NCI-H2107 treated with DMSO at 0.1 percent for 48 hours (cell line): Measurements from ENCODE around the gene MEAK7.

Source experiments
- DNase-seq: peaks from one replicate; lab custom pipeline; 2025; ENCODE audit not compliant: unreplicated experiment; lab: John Stamatoyannopoulos, UW

MEAK7 gene

DNA sequence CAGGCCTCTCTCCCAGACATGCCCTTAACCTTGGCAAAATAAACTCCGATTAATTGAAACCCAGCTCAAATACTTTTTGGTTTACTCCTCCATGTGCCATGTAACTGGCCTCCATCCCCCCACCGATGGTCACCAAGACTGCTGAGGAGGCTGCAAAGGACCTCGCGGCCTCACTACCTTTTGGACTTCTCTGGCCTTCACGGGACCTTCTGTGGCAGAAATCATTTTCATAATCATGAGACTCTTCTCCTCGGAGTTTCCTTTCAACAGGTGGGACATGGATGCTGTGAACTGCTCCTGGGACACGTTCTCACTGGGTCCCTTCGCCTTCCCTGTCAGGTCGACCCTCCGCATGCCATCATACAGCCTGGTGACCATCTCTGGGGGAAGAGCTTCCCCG is 9.0 kb downstream of the MEAK7 start:
- no peak for DNase-seq

GRCh38 chr16:84489131-84489530 is 15.3 kb downstream of the MEAK7 start:
- no peak for DNase-seq

- DNase-seq = no peak
These were observed 17.1 kb downstream of the MEAK7 start for GRCh38 chr16:84487358-84487757.

DNA sequence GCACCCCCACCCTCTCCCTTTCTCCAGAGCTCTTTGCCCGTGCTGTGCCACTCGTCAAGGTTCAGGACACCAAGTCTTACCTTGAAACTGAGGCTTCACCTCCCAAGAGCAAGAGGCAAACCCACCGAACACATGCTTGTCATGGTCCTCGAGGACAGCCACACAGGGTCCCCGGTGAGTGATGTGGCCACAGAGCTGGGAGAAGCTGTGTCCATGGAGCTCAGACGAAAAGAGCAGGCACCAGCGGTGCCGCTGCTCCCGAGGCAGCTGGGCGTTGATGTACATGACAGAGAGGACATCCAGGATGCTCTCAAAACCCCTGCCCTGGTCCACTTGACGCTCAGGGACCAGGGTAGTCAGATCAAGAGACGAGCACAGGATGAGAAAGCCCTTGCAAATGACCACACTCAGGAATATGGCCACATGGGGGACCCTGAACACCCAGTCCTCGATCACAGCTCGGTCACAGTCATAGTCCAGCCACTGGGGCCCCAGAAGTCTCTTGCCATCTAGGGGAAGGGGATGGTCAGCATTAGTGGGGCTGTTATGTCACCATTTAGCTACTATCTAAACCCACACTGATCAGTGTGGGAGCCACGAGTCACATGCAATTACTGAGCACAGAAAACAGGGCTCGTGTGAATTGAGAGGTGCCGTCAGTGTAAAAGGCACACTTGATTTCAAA is 17.8 kb downstream of the MEAK7 start:
- no peak for DNase-seq

- no peak for DNase-seq
These were observed 18.3 kb downstream of the MEAK7 start for GRCh38 chr16:84486126-84486525.

DNA sequence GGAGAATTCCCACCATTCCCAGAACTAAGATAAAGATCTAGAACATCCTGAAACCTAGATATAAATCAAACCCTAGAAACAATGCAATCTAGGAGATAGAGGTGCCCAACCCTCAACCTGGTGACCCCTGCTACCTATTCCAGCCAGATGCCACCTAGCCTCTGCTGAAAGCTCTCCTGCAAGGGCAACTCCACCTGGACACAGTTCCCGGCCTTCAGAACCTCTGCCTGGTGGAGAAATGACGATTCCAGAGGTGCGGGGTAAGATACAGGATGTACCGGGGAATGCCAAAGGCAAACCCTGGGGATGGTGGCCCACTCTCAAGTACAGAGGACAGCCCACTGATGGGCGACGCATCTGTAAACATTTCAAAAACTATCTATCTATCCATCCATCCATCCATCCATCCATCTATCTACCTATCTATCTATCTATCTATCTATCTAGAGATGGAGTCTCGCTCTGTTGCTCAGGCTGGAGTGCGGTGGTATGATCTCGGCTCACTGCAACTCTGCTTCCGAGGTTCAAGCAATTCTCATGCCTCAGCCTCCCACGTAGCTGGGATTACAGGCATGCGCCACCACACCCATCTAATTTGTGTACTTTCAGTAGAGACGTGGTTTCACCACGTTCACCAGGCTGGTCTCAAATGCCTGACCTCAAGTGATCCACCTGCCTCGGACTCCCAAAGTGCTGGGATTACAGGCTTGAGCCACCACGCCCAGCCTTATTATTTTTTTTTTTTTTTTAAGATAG is 19.0 kb downstream of the MEAK7 start:
- DNase-seq = no peak

DNA sequence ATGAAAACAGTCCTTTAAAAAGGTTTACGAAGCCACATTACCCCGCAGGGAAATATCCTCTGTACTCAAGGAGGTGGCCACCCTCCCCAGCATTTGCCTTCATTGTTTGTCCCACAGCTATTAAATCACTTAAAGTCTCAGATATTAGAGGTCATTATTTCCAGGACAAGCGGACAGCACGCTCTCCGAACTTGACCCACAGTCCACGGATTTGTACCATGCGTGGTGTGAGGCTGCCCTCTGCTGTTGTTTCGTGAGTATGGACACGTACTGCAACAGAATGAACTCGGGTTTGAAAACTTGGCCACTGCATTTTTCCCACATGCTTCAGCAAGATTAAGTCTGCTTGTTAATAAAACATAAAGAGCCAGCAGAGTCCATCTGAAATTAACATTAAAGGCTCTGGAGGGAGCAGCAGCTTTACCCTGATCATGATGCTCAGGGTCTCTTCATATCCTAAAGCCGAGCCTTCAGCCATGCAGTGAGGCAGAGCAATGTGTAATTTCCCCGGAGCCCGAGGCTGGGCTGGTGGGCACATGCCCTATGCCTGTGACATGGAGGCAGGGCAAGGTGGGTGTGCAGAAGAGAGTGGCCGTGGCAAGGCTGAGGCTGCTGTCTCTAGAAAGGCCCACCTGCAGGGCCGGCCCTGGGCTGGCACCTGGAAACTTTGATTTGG is 19.7 kb downstream of the MEAK7 start:
- no peak for DNase-seq

DNA sequence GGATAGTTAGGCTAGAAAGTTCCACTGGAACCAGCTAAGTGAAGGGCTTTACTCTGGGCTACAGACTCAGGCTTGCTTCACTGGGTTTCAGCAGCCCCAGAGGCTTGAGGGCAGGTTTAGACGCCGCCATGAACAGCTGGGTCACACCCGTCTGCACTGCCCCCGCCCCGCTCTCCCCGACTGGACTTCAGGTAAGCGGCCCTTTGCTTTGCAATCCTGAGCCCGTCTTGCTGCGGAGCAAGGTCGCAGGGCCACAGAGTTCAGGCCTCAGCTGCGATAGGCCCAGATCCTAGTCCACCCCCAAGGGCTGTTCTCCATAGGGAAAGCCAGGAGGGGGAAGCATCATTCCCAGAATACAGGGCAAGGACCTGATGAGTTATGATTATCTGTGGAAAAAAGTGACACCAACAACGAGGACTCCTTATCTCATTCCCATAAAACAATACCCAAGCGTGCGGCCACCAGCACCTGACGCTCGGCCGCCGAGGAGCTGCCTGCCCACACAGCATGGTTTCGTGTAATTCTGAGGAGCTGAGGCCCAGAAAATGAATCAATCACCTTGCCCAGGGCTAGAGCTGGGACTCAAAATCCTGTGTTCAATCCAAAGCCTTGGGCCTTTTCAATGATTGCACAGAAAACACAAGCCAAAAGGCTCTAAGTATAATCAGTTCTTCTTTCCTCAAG is 20.4 kb downstream of the MEAK7 start:
- no peak for DNase-seq

DNA sequence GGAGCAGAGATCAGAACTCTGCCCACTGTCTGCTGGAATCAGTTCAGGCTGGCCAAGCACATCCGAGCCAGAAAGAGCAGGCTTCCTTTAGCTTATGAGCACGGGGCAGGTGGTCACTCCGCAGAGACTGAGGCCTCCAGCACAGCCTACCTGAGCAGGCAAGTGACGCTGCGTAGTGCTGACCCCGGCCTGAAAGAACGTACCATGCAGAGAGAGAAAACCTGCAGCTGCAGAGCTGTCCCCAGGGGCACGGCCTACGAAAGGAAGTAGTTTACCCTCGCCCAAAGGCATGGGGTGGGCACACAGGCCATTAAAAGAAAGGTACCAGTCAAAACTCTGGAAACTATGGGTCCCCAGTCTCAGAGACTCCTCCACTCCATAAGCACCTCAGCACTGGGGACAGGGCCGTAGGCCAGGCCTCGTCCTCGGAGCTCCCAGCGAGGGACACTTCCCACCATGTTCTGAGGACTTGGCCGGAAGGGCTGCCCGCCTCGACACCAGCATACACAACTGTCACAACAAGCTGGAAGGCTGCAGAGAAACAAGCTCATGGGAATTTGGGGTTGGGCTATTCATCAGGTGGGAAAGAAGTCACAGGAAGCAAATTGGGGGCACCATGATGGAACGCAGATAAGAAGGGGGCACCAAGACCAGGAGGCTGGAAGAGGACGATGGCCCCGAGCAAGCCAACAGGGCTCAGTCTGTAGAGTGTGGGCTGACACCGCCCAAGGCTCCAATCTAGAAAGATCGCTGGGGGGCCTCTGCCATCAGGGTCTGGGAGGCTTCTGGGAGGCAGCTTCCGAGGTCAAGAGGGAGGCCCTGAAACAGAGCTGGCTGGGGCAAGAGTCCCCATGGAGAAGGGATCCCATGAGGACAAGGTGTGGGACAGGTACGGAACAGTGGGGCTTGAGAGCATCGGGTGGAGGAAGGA is 21.2 kb downstream of the MEAK7 start:
- DNase-seq = no peak

DNA sequence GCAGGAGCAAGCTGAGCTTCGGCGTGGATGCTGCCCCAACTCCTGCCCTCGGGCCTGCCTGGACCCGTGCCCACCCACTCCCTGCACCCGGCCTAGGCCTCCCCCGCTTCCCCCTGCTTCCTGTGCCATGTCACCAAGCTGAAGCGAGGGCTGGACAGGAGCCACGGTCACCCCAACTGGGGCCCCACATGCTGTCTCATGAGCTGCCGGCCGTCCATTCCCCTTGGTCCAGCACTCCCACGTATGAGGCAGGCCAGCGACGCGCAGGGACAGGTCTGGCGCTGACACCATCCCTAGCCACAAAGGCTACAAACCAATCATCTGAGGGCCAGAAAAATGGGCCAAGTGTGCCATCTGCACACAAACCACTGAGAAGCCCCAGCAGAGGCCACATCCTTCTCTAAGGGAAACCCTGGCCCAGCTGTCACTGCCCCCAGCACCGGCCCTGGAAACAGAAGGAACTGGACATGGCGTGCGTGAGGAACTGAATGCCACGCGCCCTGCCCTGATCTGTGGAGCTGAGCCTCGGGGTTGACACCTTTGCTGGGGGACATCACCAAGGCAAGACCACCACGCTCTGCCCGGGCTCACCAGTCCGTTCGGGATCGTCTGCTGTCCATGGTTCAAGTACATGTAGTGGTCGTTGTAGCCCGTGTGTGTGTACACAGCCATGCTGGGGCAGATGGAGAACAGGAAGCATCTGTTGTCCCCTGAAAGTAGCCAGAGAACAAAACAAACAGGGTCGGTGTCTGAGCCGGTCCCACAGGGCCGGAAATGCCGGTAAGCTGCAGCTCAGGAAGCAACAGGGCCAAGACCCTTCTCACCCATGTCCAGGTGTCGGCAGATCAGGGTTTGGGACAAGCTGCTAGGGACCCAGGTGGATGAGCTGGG is 22.2 kb downstream of the MEAK7 start:
- DNase-seq = no peak

GRCh38 chr16:84481051-84481735 is 23.3 kb downstream of the MEAK7 start:
- no peak for DNase-seq

- no peak for DNase-seq
These were observed 24.6 kb downstream of the MEAK7 start for GRCh38 chr16:84479716-84480450.

GRCh38 chr16:84478172-84478947 is 26.1 kb downstream of the MEAK7 start:
- no peak for DNase-seq

GRCh38 chr16:84477661-84478060 is 26.8 kb downstream of the MEAK7 start:
- no peak for DNase-seq

- DNase-seq = no peak
These were observed 28.1 kb downstream of the MEAK7 start for GRCh38 chr16:84476401-84476800.

DNA sequence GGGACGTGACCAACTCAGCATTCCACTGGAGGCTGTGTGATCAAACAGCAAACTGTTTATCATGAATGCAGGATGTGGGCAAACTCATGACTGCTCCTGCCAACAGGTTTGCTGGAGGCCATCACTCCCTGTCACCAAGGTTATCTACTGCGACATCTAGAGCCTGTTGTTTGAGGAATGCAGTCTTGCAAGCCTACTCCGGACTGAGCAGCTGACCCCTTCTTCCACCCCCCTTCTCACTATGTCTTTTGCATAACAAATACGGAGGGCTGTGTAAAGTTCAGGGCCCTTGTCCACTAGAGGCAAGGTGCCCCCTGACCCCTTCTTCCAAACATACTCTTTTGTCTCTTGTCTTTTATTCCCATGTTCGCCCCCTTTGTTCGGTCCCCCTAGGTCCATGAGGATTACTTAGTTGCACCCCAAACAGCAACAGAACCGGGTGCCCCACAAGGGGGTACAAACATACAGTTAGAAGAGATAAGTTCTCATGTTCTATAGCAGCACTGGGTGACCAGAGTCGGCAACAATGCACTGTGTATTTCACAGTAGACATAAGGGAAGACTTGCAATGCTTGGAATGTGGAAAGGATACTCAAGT is 28.7 kb downstream of the MEAK7 start:
- DNase-seq = no peak

DNA sequence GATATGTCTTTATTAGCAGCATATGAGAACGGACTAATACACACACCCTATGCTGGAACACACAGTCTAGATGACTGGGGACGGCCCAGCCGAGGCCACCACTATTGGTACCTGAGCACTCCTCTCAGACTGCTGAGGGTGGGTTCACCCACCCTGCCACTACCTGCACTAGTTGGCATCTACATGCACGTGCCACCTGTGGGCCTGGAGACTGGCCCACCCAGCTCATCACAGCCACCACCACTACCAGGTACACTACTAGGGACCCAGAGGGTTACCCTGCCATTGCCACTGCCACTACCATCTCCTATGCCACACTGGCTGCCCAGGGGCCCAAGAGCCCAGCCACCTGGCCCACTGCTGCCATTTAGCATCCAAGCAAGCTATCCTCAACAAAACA is 32.5 kb downstream of the MEAK7 start:
- DNase-seq = no peak
